Keratinocyte (primary cell): ENCODE data around the gene FUCA2. TPM values are rescaled to one million over a fixed set of nuclear protein-coding genes. Genes with fewer than 3 reads are reported as not detected.

Experiments used
- DNase-seq: peaks from one replicate; pipeline ENCODE4 v3.0.0-alpha.2; 2011; ENCODE audit warnings: low read depth, missing footprints, low spot score
- FAIRE-seq: peaks from 2 replicates; lab custom pipeline; 2011; peaks lifted over from hg19 to GRCh38; lab: Jason Lieb, UNC
- H2AFZ ChIP-seq: 2 replicates; pipeline ENCODE4 v1.6.0; 2012; ENCODE audit warnings: low read length, control low read depth, inconsistent platforms; ENCODE audit not compliant: control insufficient read depth
- H3K27ac ChIP-seq: 2 replicates; pipeline ENCODE4 v1.5.1; 2011; ENCODE audit warnings: low read length; ENCODE audit not compliant: control insufficient read depth, insufficient read depth
- H3K27me3 ChIP-seq: 3 replicates; pipeline ENCODE4 v1.6.0; 2011; ENCODE audit warnings: low read length; ENCODE audit not compliant: control insufficient read depth, insufficient read depth; ENCODE audit errors: extremely low read depth
- H3K36me3 ChIP-seq, 2 experiments: 2 replicates in 1 of 2; 3 replicates in 1 of 2; pipeline ENCODE4 v1.5.1; 2011; ENCODE audit warnings: low read length in 2 of 2, mild to moderate bottlenecking in 1 of 2; ENCODE audit not compliant: control insufficient read depth in 2 of 2, insufficient read depth in 2 of 2; ENCODE audit errors: extremely low read depth in 1 of 2
- H3K4me1 ChIP-seq: 3 replicates; pipeline ENCODE4 v1.5.1; 2011; ENCODE audit warnings: low read length; ENCODE audit not compliant: control insufficient read depth, insufficient read depth; ENCODE audit errors: extremely low read depth
- H3K4me2 ChIP-seq: 3 replicates; pipeline ENCODE4 v1.6.0; 2011; ENCODE audit warnings: low read depth, low read length; ENCODE audit not compliant: control insufficient read depth, insufficient read depth; ENCODE audit errors: extremely low read depth
- H3K4me3 ChIP-seq, 3 experiments: fragments of 200-600 bp in 1 of 3; sonication (generic) in 1 of 3; 2 replicates in 2 of 3; 3 replicates in 1 of 3; pipeline ENCODE4 v1.5.1; 2011 to 2016; ENCODE audit warnings: low read length in 3 of 3, mild to moderate bottlenecking in 3 of 3, control low read depth in 2 of 3, inconsistent platforms in 1 of 3, low read depth in 1 of 3, mixed read lengths in 1 of 3, mixed run types in 1 of 3, moderate library complexity in 1 of 3; ENCODE audit not compliant: control insufficient read depth in 2 of 3, insufficient read depth in 2 of 3; ENCODE audit errors: extremely low read depth in 1 of 3
- H3K79me2 ChIP-seq: 2 replicates; pipeline ENCODE4 v1.6.0; 2012; ENCODE audit warnings: low read length; ENCODE audit not compliant: control insufficient read depth, insufficient read depth
- H3K9ac ChIP-seq: 3 replicates; pipeline ENCODE4 v1.6.0; 2011; ENCODE audit warnings: low read length; ENCODE audit not compliant: control insufficient read depth, insufficient read depth; ENCODE audit errors: extremely low read depth
- H3K9me1 ChIP-seq: 3 replicates; pipeline ENCODE4 v1.6.0; 2011; ENCODE audit warnings: low read length; ENCODE audit not compliant: control insufficient read depth, insufficient read depth; ENCODE audit errors: extremely low read depth
- H3K9me3 ChIP-seq: 2 replicates; pipeline ENCODE4 v1.5.1; 2012; ENCODE audit warnings: low read depth, low read length; ENCODE audit not compliant: control insufficient read depth
- H4K20me1 ChIP-seq: 3 replicates; pipeline ENCODE4 v1.6.0; 2011; ENCODE audit warnings: low read length; ENCODE audit not compliant: control insufficient read depth, insufficient read depth; ENCODE audit errors: extremely low read depth
- EZH2 ChIP-seq: IDR thresholded peaks from one replicate; pipeline ENCODE4 v1.6.1; 2012; ENCODE audit warnings: inconsistent platforms, mild to moderate bottlenecking, low read length, moderate library complexity
- dilution Hi-C: fragments of 300-500 bp; cut with MboI; formaldehyde crosslinking; loops from one replicate; pipeline ENCODE4 v1.7.0; 2020; ENCODE audit warnings: low sequenced_read_pairs; ENCODE audit not compliant: extremely low pct_ligation_motif_present
- polyA plus RNA-seq, 5 experiments: library from polyadenylated mRNA; depleted of rRNA in 3 of 5; stranded (reverse) in 3 of 5; stranded (forward) in 1 of 5; unstranded in 1 of 5; fragments of >200 nt; gene quantifications; 1 replicate in 1 of 5; 2 replicates in 3 of 5; 3 replicates in 1 of 5; pipeline versions ENCODE4 v1.2.1 to v1.2.3, GENCODE V29; 2011 to 2012; ENCODE audit warnings: missing spikeins in 2 of 5, low read depth in 1 of 5, low replicate concordance in 1 of 5
- TF ChIP-seq, protein P1 (sequence below), 3 experiments: IDR thresholded peaks in 1 of 3; conservative IDR thresholded peaks in 1 of 3; optimal IDR thresholded peaks in 1 of 3; 2 replicates in 2 of 3; 3 replicates in 1 of 3; pipeline versions ENCODE3 to v1.5.1; 2011; ENCODE audit warnings: low read length in 3 of 3, mild to moderate bottlenecking in 3 of 3, moderate library complexity in 2 of 3, control low read depth in 1 of 3, inconsistent platforms in 1 of 3; ENCODE audit not compliant: insufficient read depth in 2 of 3; ENCODE audit errors: extremely low read depth in 1 of 3

Gene FUCA2
- polyA plus RNA-seq, 1 donor (not counting 4 experiments of a cell fraction or from before 2014, with no cell fraction given), result 12.5 TPM

DNA sequence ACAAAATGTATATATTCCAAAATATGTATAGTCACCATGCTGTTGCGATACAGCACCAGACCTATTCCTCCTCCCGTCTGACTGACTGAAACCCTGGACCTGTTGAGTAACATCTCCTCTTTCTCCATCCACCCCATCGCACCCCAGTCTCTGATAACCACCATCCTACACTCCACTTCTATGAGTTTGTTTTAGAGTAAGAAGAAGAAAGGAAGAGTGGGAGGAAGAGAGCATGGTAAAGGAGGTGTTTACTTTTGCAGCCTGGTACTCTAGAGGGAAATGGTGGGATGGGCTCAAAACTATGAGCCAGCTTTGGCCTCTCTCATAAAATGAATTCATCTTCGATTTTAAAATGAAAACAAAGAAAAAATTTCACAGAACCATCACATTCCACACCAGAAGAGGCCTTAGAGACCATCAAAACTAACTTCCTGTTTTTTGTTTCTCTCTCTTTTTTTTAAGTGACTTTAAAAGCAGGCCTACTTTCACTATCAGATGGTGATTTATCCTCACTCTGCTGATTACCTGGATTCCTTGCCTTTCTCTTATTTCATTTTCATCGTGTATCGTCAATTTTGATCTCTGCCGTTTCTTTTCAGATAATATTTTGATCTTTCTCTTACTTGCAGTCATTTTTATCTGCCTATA, 16.8 kb upstream of the FUCA2 start:
- no peak overlapping the region for H3K27ac ChIP-seq
- no peak overlapping the region for H3K9ac ChIP-seq
- H3K9me3 ChIP-seq, result no peaks in the 10 kb centered on the region
- FAIRE-seq (no peak), DNase-seq (no peak)
- H3K79me2 ChIP-seq, result no peaks in the 10 kb centered on the region
- no peaks in the 10 kb centered on the region for H3K9me1 ChIP-seq
- dilution Hi-C loops, result no loop called here
- H3K4me1 ChIP-seq, result no peaks in the 10 kb centered on the region
- H3K27me3 ChIP-seq, result peaks cover 9% of the 10 kb centered on the region
- no peak overlapping the region for H3K4me2 ChIP-seq
- no peak overlapping the region for H3K4me3 ChIP-seq
- no peak for TF ChIP-seq EZH2
- TF ChIP-seq, protein P1, sequence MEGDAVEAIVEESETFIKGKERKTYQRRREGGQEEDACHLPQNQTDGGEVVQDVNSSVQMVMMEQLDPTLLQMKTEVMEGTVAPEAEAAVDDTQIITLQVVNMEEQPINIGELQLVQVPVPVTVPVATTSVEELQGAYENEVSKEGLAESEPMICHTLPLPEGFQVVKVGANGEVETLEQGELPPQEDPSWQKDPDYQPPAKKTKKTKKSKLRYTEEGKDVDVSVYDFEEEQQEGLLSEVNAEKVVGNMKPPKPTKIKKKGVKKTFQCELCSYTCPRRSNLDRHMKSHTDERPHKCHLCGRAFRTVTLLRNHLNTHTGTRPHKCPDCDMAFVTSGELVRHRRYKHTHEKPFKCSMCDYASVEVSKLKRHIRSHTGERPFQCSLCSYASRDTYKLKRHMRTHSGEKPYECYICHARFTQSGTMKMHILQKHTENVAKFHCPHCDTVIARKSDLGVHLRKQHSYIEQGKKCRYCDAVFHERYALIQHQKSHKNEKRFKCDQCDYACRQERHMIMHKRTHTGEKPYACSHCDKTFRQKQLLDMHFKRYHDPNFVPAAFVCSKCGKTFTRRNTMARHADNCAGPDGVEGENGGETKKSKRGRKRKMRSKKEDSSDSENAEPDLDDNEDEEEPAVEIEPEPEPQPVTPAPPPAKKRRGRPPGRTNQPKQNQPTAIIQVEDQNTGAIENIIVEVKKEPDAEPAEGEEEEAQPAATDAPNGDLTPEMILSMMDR (optimal IDR thresholded peaks at IDR 0.05 in 1 of 3, IDR thresholded peaks at IDR 0.05 in 1 of 3, conservative IDR thresholded peaks at IDR 0.05 in 1 of 3; ENCODE audit: extremely low read depth in 1 of 3, insufficient read depth in 2 of 3, low read length in 3 of 3), result no peak
- H3K36me3 ChIP-seq, result no peaks in the 10 kb centered on the region
- H4K20me1 ChIP-seq, result no peaks in the 10 kb centered on the region
- no peak overlapping the region for H2AFZ ChIP-seq

DNA sequence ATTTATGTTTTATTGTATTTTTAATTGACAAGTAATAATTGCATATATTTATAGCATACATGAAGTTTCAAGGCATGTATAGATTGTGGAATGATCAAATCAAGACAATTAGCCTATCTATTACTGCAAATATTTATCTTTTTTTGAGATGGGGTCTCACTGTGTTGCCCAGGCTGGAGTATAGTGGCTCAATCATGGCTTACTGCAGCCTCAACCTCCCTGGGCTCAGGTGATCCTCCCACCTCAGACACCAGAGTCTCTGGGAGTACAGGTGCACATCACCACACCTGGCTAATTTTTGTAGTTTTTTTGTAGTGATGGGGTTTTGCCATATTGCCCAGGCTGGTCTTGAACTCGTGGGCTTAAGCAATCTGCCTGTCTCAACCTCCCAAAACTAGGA, 16.2 kb upstream of the FUCA2 start:
- H3K9me3 ChIP-seq, result no peaks in the 10 kb centered on the region
- no peak overlapping the region for H3K9ac ChIP-seq
- H2AFZ ChIP-seq, result no peak overlapping the region
- DNase-seq (no peak), FAIRE-seq (no peak)
- TF ChIP-seq EZH2, result no peak
- TF ChIP-seq, protein P1 (optimal IDR thresholded peaks at IDR 0.05 in 1 of 3, IDR thresholded peaks at IDR 0.05 in 1 of 3, conservative IDR thresholded peaks at IDR 0.05 in 1 of 3; ENCODE audit: extremely low read depth in 1 of 3, insufficient read depth in 2 of 3, low read length in 3 of 3), result no peak
- H3K27ac ChIP-seq, result no peak overlapping the region
- no peaks in the 10 kb centered on the region for H3K9me1 ChIP-seq
- no peaks in the 10 kb centered on the region for H3K36me3 ChIP-seq
- H3K4me3 ChIP-seq, result no peak overlapping the region
- no peak overlapping the region for H3K4me2 ChIP-seq
- dilution Hi-C loops, result no loop called here
- H3K4me1 ChIP-seq, result no peaks in the 10 kb centered on the region
- H3K27me3 ChIP-seq, result peaks cover 5% of the 10 kb centered on the region
- H4K20me1 ChIP-seq, result no peaks in the 10 kb centered on the region
- no peaks in the 10 kb centered on the region for H3K79me2 ChIP-seq
